Esophagus mucosa (tissue), 1 donor: Measurements from ENCODE around the gene BDNF. TPM values are rescaled to one million over a fixed set of nuclear protein-coding genes. Genes with fewer than 3 reads are reported as not detected.

Experiments
- total RNA-seq: library from RNA; stranded (reverse); gene quantifications from one replicate; pipeline ENCODE4 v1.2.4, GENCODE V29; 2023
- donor health status: DM: yes; HTN: yes; CAD: no.

The BDNF gene
- total RNA-seq, 1 donor from 2014 or later: 0.92 TPM

Other genes with a start within 250 kb of the BDNF start
- gene LGR4, start 227.7 kb downstream of the BDNF start, total RNA-seq: 22.8 TPM
- gene LIN7C, start 193.7 kb downstream of the BDNF start, total RNA-seq: 25.7 TPM